ENCODE results near the gene ABR.

DNA sequence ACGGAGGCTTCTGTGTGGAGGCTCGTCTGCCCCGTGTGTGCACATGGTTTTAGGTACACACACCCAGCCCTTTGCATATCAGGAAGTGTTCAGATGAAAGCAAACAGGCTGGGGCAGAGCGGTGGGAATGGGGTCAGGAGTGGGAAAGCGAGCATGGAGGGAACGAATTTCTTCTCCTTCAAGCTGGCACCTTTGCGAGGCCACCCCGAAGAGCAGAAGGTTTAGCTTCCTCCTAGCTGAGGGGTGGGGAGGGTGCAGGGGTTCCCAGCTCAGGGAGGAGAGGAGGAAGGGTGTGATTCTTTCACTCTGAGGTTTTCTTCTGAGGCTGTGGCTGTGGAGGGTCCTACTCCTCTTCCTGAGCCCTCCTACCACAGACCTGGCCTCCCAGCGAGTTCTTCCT, 83.6 kb downstream of the ABR start:
- TF ChIP-seq, protein P1, sequence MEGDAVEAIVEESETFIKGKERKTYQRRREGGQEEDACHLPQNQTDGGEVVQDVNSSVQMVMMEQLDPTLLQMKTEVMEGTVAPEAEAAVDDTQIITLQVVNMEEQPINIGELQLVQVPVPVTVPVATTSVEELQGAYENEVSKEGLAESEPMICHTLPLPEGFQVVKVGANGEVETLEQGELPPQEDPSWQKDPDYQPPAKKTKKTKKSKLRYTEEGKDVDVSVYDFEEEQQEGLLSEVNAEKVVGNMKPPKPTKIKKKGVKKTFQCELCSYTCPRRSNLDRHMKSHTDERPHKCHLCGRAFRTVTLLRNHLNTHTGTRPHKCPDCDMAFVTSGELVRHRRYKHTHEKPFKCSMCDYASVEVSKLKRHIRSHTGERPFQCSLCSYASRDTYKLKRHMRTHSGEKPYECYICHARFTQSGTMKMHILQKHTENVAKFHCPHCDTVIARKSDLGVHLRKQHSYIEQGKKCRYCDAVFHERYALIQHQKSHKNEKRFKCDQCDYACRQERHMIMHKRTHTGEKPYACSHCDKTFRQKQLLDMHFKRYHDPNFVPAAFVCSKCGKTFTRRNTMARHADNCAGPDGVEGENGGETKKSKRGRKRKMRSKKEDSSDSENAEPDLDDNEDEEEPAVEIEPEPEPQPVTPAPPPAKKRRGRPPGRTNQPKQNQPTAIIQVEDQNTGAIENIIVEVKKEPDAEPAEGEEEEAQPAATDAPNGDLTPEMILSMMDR (IDR thresholded peaks at IDR 0.05): no peak
- no peak for TF ChIP-seq POLR2A (IDR thresholded peaks at IDR 0.05)
